Measurements from ENCODE around the gene RGS12. TPM values are rescaled to one million over a fixed set of nuclear protein-coding genes. Genes with fewer than 3 reads are reported as not detected.

Gene RGS12
- total and polyA plus RNA-seq, 2 of the 13 experiments (the other 11 are each of a cell fraction or from before 2014, with no cell fraction given) = 21.0 to 27.7 TPM

GRCh38 chr4:3253808-3254207 is 39.0 kb upstream of the RGS12 start (continued):
- TF ChIP-seq, protein P1, sequence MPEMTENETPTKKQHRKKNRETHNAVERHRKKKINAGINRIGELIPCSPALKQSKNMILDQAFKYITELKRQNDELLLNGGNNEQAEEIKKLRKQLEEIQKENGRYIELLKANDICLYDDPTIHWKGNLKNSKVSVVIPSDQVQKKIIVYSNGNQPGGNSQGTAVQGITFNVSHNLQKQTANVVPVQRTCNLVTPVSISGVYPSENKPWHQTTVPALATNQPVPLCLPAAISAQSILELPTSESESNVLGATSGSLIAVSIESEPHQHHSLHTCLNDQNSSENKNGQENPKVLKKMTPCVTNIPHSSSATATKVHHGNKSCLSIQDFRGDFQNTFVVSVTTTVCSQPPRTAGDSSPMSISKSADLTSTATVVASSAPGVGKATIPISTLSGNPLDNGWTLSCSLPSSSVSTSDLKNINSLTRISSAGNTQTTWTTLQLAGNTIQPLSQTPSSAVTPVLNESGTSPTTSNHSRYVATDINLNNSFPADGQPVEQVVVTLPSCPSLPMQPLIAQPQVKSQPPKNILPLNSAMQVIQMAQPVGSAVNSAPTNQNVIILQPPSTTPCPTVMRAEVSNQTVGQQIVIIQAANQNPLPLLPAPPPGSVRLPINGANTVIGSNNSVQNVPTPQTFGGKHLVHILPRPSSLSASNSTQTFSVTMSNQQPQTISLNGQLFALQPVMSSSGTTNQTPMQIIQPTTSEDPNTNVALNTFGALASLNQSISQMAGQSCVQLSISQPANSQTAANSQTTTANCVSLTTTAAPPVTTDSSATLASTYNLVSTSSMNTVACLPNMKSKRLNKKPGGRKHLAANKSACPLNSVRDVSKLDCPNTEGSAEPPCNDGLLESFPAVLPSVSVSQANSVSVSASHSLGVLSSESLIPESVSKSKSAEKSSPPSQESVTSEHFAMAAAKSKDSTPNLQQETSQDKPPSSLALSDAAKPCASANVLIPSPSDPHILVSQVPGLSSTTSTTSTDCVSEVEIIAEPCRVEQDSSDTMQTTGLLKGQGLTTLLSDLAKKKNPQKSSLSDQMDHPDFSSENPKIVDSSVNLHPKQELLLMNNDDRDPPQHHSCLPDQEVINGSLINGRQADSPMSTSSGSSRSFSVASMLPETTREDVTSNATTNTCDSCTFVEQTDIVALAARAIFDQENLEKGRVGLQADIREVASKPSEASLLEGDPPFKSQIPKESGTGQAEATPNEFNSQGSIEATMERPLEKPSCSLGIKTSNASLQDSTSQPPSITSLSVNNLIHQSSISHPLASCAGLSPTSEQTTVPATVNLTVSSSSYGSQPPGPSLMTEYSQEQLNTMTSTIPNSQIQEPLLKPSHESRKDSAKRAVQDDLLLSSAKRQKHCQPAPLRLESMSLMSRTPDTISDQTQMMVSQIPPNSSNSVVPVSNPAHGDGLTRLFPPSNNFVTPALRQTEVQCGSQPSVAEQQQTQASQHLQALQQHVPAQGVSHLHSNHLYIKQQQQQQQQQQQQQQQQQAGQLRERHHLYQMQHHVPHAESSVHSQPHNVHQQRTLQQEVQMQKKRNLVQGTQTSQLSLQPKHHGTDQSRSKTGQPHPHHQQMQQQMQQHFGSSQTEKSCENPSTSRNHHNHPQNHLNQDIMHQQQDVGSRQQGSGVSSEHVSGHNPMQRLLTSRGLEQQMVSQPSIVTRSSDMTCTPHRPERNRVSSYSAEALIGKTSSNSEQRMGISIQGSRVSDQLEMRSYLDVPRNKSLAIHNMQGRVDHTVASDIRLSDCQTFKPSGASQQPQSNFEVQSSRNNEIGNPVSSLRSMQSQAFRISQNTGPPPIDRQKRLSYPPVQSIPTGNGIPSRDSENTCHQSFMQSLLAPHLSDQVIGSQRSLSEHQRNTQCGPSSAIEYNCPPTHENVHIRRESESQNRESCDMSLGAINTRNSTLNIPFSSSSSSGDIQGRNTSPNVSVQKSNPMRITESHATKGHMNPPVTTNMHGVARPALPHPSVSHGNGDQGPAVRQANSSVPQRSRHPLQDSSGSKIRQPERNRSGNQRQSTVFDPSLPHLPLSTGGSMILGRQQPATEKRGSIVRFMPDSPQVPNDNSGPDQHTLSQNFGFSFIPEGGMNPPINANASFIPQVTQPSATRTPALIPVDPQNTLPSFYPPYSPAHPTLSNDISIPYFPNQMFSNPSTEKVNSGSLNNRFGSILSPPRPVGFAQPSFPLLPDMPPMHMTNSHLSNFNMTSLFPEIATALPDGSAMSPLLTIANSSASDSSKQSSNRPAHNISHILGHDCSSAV (CRISPR knock-in tag; IDR thresholded peaks at IDR 0.05; ENCODE audit: borderline replicate concordance) = no peak
- no peak for TF ChIP-seq REL (CRISPR knock-in tag; conservative IDR thresholded peaks at IDR 0.05)
- no peak for TF ChIP-seq CENPX (CRISPR knock-in tag; IDR thresholded peaks at IDR 0.05)
- TF ChIP-seq, protein P2, sequence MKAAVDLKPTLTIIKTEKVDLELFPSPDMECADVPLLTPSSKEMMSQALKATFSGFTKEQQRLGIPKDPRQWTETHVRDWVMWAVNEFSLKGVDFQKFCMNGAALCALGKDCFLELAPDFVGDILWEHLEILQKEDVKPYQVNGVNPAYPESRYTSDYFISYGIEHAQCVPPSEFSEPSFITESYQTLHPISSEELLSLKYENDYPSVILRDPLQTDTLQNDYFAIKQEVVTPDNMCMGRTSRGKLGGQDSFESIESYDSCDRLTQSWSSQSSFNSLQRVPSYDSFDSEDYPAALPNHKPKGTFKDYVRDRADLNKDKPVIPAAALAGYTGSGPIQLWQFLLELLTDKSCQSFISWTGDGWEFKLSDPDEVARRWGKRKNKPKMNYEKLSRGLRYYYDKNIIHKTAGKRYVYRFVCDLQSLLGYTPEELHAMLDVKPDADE (CRISPR knock-in tag; IDR thresholded peaks at IDR 0.05) = no peak

All from HepG2 (cell line).